ENCODE measurements around the gene OSMR.
A peak's percentile ranks its signal among the peaks of the same experiment; 100 is the strongest.

Gene OSMR

DNA sequence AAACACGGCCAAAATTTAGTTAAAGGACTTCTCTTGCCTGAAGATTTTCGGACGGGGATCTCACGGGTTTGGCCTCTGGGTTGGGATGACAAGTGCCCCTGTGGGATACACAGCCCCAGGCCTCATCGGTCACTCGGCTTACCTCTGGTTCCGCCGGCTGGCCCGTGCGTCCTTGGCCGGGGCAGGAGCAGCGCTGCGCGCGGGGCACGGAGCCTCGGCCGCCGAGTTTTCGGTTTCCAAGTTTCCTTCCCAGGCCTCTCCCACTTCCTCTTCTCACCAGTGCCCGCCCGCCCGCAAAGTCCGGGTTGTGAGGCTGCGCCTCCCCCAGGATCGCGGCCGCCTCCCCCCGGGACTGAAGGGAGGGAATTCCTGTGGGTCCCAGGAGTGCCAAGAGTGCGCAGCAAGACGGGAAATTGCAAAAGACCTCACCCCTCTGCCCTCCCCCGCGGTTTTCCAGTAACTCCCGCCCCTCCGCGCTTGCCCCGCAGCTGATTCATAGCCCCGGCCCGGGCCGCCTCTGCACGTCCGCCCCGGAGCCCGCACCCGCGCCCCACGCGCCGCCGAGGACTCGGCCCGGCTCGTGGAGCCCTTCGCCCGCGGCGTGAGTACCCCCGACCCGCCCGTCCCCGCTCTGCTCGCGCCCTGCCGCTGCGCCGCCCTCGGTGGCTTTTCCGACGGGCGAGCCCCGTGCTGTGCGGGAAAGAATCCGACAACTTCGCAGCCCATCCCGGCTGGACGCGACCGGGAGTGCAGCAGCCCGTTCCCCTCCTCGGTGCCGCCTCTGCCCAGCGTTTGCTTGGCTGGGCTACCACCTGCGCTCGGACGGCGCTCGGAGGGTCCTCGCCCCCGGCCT is at the start of gene OSMR:
OSMR (plus strand) TSS at position 487 of the 853 bp plus-strand sequence. CDS start 23,033 bp downstream, outside the sequence.
- no peak for DNase-seq (ENCODE audit: low read depth, low spot score)

DNA sequence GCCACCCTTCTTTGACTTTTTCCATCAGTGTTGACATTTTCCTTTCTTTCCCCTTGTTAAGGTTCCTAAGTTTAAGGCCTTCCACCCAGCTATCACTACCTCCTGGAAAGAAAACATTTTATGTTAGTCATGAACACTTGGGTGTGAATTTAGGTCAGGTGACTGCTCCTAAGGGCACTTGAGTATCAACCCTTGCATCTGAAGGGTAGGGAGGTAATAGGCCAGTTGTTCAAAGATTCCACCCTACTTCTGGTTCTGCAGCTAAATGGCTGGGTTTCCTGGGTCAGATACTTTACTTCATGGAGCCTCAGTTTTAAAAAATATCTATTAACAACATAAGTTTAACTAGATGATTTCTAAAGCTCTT is 49.1 kb upstream of the OSMR start:
- DNase-seq (ENCODE audit: low read depth, low spot score): no peak

DNA sequence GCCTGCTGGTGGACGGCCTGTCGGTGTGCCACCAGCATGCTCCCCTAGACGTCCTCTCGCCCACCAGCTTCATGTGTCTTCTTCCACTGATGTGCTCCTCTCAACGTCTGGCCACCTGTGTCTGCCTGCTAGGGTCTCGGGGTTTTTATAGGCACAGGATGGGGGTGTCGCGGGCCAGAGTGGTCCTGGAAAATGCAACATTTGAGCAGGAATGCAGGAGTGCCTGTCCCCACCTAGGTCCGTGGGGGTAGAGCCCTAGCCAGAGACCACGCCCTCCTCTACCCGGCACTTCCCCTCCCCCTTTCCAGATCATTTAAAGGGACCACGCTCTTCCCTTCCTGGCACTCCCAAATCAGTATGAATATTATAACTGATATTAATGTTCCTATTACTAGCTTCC is 48.0 kb upstream of the OSMR start:
- no peak for DNase-seq (ENCODE audit: low read depth, low spot score)

DNA sequence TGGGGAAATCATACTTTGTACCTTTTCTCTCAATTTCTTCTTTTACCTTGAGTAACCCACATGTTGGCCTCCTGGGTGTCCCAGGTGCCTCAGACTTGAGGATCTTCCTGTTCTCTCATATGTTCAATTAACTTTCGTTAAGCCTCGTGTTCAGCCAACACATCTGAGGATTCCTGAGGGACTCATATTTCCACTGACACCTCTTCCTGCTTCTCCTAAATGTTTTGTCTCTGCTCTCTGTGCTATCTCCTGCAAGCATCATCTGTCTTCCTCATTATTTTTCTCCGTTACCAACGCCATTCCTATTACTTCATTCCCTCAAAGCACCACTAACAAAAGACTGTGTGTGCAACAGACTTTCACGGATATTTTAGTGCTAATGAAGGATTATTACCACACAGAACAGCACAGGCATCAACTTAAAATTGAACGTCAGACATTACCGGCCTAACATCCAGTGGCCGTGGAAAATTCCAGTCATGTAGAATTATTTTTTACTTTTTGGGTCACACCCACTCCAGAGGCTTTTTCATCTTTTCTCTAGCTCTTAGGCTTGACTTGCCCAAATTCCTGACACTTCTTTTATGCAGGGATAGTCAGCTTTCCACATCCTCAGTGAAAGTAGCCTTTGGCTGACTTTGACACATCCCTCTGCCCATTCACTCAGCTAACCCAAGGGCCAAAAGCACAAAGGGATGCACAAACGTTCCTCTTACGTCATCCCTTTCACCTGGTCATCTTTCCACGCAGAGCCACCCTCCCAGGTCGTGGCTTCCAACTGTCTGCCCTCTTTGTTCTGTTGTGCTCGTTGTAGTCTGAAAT is 46.0 kb upstream of the OSMR start:
- no peak for DNase-seq (ENCODE audit: low read depth, low spot score)

DNA sequence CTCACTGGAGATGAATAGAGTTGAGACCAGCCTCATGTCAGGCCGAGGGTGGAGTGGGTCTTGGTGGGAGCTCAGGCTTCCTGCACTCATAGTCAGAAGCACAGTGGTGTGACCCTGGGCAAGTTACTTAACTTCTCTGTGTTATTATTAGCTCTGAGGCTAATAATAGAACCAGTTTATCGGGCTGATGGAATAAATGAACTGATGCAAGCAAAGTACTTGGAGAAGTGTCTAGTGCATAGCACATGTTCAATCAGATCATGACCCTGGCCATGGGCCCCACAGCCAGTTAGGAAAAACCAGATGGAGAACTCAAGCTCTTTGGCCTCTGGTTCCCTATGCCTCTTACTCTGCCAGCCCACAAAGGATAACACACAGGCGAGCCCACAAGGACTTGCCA is 45.3 kb upstream of the OSMR start:
- DNase-seq (ENCODE audit: low read depth, low spot score): no peak

DNA sequence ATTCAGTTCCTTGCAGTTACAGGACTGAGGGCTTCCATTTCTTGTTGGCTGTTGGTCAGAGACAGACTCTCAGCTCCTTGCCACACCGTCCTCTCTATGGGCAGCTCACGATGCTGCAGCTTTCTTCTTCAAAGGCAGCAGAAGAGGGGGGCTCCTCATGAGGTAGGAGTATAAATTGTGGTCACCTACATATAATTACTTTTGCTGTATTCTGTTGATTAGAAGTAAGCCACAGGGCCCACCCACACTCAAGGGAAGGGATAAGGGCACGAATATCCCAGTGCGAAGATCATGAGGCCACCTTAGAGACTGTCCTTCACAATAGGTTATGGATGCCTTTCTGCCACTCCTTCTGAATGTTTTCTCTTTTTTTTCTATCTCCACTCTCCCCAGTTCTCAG is 43.7 kb upstream of the OSMR start:
- no peak for DNase-seq (ENCODE audit: low read depth, low spot score)

DNA sequence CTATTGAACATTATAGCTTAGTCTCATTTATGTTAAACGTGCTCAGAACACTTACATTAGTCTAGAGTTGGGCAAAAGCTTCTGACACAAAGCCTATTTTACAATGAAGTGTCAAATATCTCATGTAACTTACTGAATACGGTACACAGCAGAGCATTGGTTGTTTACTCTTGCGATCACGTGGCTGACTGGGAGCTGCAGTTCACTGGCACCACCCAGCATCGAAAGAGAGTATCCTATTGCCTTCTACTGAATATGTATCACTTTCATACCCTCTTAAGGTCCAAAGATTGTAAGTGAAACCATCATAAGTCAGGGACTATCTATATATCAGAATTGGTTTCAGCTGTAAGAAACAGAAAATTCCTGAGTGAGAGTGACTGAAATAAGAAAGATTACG is 42.6 kb upstream of the OSMR start:
- DNase-seq (ENCODE audit: low read depth, low spot score): no peak

DNA sequence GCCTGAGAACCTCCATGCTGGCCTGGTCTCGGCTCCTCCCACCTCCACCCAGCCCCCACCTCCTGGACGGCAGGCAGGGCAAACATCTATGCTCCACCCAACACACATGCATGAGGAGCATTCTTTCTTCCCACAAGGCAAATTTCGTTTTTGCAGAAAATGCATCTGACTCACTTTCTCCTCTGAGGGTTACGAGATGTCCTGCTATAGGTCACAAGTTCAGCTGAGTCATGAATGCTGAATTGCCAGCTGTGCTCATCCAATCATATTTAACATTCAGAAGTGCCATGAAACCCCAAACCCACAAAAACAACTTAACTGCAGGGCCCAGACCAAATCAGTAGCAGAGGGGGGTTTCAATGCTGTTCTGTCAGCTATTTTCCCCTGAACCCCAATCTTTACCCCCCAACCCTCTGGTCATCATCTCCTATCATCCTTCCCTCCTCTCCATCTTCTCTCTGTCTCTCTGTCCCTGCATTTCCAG is 39.0 kb upstream of the OSMR start:
- DNase-seq (ENCODE audit: low read depth, low spot score): no peak

DNA sequence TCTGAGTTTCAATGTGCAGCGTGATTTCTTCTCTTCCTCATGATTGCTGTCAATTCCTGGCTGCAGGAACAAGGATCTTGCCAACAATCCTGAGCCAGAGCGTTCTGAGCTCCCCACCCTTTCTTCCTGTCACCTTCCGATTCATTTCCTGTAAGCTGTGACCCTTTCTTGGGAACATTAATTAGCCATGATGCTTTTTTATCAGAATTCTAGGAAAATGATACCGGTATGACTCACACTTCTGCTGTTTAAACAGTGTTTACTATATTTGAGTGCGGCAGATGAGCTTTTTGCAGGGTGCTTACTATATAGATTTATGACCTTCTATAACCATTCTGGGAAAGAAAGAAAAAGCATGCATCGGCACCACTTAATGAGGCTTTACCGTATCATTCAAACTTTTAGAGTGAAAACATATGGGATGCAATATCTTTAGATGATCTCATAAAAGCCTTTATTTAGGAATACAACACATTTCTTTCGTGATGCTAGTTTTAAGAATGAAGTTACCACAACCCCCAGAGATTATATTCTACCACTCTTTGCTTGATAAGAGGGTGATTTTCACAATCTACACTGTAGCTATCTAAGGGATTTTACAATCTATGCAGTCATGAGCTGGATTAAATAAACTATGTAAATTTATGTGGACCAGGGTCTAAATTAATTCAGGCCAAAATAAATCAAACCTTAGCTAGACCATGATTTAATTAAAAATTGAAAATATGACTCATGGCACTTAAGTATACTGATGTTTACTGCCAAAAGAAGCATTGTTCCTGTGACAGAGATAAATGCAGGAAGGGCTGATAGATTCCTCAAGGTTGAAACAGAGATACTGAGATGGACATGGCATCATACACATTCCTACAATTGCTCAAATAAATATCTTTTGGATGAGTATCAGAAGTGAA is 38.0 kb upstream of the OSMR start:
- no peak for DNase-seq (ENCODE audit: low read depth, low spot score)

DNA sequence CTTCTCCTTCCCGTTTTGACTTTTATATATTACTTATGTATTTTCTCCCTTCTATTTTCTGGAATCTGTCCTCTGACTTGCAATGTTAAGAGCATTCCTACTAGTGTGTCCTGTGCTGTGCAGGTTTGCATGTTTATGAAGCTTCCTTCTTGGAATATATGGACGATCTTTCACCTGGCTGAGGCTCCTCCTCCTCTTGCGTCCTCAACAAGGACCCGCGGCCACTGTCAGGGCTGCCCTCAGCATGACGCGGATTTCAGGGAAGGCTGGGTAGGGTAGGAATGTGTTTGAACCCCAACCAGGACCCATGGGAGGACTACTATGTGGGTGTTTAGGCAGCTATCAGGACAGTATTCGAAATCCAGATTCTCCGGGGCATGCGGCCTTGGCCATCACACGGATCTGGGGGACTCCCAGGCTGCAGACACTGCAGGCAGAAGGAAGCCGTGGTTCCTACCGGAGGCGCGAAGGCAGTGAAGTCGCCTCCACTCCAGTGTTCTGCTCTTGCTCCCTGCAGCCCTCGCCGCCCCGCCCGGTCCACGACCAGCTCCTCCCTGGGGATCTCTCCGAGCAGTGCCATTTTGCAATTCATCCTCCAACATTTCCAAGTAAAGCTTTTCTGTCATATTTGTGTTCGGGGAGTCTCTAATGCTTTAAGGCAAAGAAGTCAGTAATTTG is 37.0 kb upstream of the OSMR start:
- DNase-seq (ENCODE audit: low read depth, low spot score): no peak

DNA sequence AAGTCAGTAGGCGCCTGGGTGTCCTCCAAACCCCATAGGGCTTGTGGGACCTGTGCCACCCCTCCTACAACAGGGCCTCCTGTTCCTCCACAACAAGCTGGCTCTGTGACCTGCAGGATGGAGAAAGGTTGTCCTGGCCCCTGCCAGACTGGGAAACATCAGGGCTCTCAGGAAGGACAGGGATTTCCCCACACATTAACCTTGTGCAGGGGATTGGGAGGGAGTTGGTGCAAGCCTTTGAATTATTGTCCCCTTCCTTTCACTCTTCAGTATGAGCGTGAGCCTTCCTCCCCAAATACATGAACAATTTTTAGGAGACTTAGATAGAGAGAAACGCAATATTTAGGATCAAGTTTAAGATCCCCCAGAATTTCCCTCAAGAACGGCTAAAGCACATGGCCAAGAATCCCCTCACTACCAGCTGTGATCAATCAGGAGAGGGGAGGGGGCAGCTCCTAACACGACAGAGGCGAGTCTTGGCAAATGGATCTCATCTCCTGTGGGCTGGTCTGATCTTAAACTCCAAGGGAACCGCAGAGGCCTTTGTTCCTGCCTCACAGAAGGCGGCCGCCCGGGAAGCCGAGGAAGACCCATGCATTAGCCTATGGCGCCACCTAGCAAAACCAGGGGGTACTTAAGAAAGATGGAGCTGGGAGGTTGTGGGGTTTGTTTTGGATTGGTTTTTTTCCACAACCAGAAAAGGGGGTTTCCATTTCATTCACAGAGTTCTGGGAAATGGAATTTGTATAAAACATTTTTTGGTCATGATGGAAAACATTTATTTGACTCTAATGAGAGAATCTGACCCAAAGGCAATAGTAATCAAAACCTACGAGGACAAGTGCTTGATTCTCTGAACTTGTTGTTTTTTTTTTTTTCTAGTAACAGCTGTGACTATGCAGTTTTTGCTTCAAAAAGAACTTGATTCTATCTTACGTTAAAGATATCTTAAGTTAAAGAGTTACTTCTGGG is 36.1 kb upstream of the OSMR start:
- peak; percentile 63 for DNase-seq (ENCODE audit: low read depth, low spot score)

DNA sequence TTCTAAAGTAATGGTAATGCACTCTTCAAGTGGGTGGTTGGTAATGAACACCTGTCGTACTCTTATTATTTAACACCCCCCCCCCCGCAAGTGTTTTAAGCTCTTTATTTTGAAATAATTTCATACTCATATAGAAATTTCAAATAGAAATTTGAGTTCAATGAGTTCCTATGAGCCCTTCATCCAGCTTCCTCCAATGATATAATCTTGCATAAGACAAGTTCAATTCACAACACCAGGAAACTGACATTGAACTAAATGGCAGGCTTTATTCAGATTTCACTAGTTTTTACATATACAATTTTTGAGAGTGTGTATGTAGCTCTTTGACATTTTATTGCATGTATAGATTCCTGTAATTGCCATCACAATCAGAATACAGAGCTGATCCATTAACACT is 30.9 kb upstream of the OSMR start:
- no peak for DNase-seq (ENCODE audit: low read depth, low spot score)

DNA sequence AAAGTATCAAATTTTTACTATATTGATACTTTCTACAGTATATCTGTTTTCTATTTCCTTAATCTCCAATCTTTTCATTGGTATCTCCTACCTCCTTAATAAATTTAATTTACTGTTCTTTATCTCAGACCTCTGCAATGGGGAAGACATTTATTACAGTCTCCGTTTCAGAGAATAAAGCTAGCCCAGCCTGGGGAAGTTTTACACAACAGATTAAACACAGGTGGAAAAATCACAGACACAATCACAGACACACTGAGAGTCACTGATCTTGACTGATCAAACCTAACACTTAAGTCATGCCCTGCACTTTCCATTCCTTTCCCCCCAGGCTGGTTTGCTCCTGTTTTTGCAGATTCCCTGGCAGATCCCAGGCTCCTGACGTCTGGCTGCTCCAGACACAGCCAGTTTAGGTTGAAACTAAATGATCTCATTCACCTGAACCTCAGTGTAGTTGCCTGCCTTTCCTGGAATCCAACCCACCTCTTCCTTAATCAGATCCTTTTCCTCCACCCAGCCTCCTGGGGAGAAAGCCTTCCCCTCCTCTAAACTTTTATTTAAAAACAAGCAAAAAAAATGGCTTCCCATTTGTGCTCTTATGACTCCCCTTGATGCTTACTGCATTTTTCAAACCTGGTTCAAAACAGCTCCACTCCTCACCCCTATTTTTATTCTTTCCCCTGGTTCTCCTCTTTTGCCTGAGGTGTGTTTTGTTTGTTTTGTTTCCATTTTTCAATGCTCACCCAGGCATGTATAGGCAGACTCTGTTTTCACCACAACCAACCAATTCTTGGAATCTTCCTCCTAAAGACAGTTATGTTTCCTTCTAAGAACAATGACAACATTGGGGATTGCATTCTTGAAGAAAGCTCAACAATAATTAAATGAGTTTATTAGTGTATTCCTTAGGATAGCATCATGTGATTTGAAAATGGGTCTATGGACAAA is 29.5 kb upstream of the OSMR start:
- no peak for DNase-seq (ENCODE audit: low read depth, low spot score)

DNA sequence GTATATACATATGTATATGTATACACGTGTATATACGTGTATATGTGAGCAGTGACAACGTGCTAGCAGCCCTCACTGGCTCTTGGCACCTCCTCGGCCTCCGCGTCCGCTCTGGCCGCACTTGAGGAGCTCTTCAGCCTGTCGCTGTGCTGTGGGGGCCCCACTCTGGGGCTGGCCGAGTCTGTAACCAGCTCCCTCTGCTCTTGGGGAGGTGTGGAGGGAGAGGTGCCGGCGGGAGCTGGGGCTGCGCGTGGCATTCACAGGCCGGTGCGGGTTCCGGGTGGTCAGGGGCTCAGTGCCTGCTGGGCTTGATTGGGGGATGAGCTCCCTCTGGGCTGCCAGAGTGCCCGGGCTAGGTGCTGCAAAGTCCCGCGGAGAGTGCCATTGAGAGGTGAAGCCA is 24.1 kb upstream of the OSMR start:
- DNase-seq (ENCODE audit: low read depth, low spot score): no peak

DNA sequence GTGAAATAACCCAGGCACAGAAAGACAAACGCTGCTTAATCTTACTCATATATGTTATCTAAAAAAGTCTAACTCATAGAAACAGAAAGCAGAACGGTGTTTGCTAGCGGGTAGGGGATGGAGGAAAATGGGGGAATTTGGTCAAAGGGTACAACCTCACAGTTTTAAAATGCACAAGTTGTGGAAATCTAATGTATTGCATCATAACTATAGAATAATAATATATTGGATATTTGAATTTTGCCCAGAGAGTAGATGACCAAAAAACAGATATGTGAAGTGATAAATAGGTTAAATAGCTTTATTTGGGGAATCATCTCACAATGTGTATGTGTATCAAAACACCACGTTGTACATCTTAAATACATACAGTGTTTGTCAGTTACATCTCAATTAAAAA is 22.3 kb upstream of the OSMR start:
- no peak for DNase-seq (ENCODE audit: low read depth, low spot score)

DNA sequence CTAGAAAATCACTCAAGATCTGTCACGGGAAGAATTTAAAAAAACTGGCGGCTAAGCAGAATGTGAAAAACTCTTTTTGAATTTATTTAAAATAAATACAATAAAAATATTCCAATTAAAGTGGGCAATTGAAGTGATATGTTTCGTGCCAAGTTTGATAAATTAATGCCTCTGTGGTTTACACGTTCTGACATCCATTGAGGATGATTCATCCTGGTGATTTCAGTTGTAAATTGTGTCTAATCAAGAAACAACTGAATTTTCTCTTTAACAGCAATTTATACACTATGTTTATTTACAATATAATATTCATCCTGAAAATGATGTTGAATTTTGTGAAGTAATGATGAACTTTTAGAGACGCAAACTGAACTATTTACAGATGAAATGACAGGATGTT is 21.0 kb upstream of the OSMR start:
- DNase-seq (ENCODE audit: low read depth, low spot score): no peak

DNA sequence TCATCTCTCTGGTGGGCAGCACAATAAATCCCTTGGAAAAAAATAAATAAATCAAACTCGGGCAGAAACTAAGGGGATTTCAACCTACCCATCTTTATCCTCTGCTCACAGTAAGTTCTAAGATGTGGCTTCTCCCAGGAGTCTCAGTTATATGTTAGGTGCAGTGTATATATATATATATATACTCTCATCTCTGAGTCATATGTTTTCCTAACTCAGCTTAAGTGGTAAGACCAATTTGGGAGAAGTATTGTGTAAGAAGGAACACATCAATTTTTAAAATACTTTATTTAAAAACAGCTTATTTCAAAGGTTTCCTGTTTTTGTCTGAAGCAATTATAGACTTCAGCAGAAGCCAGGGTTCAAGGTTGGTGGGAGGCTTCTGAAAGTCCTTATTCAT is 20.3 kb upstream of the OSMR start:
- no peak for DNase-seq (ENCODE audit: low read depth, low spot score)

DNA sequence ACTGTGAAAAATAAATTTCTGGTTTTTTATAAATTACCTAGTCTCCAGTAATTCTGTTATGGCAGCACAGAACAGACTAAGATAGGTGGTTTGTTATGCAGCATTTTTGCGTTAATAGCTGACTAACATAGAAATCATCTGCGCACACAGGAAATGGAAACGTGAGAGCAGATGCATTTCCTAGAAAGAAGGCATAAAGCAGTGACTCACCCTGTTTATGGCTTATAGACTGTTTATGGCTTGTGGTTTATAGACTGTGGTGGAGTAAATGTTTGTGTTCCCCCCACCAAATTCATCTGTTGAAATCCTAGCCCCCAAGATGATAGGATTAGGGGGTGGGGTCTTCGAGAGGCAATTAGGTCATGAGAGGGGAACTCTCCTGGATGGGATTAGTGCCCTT is 18.3 kb upstream of the OSMR start:
- DNase-seq (ENCODE audit: low read depth, low spot score): no peak

DNA sequence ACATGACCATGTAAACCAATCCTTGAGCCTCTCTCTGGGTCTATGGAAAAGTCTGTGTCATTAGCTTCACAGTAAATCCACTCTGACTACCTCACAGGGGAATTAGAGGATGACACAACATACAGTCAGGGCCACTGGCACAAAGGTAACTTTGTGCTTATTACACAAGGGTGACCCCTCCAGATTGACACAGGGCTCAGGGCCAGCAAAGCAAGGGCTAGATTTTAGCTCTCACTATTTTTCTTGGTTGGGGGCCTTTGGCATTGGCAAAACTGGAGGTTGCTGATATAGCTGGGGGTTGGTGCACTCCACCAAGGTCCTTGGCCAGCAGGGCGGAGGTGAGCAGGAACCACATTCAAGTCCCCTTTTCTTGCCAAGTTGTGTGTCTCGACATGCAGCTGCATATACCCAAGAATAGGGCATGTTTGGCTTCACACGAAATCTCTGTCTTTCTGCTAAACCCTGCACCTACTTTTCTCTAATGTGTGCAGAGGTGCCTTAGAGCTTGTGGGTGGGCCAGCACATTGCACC is 15.2 kb upstream of the OSMR start:
- no peak for DNase-seq (ENCODE audit: low read depth, low spot score)

Measured in iPS DF 19.7 (cell line).